Mucosa of descending colon (tissue), 3 donors: ENCODE data around the gene NME5. TPM values are rescaled to one million over a fixed set of nuclear protein-coding genes. Genes with fewer than 3 reads are reported as not detected.
"Not testable (repeated sequence)": the region's sequence is repeated elsewhere in the genome, so short reads cannot be mapped to it uniquely, and the experiment has no call there.

ENCODE experiments used
- ATAC-seq: fragments of 200-7000 bp; cut with Tn5 transposase; one replicate; pipeline ENCODE4 v1.9.1; 2020; ENCODE audit warnings: mild to moderate bottlenecking, moderate library complexity
- DNase-seq, 3 donors: peaks; one replicate each; pipeline ENCODE4 v3.0.0-alpha.2; 2020
- H3K36me3 ChIP-seq: fragments of 200-600 bp; one replicate; pipeline ENCODE4 v1.8.0; 2021; ENCODE audit warnings: low read depth, mild to moderate bottlenecking
- H3K4me1 ChIP-seq: fragments of 200-600 bp; one replicate; pipeline ENCODE4 v1.8.0; 2021; ENCODE audit warnings: low read depth, mild to moderate bottlenecking
- H3K4me3 ChIP-seq: fragments of 200-600 bp; one replicate; pipeline ENCODE4 v1.8.0; 2021; ENCODE audit warnings: mild to moderate bottlenecking
- H3K9me3 ChIP-seq: fragments of 200-600 bp; one replicate; pipeline ENCODE4 v1.8.0; 2021; ENCODE audit warnings: mild to moderate bottlenecking
- intact Hi-C, 2 donors: fragments of 100-400 bp; cut with DNase I in 1 of 2; cut with micrococcal nuclease in 1 of 2; formaldehyde crosslinking; loops; one replicate each; pipeline versions ENCODE4 v1.11.0 to v1.11.1; 2022; cut with DNase I, micrococcal nuclease
- total RNA-seq, 3 donors: library from RNA; stranded (reverse); fragmentation: NEBNext Ultra II Directional in 2 of 3; extraction: Animal tissue kit (Norgen Biotek cat#: 25700) in 2 of 3; gene quantifications; one replicate each; pipeline versions ENCODE4 v1.2.1 to v1.2.4, GENCODE V29; 2021 to 2023
- TF ChIP-seq, protein P1 (sequence below): fragments of 200-600 bp; IDR thresholded peaks from one replicate; pipeline ENCODE4 v1.8.0; 2022; ENCODE audit warnings: antibody characterized with exemption, mild to moderate bottlenecking
- donor health status: DM: no; HTN: no; CAD: no; lungs with moderate emphysema.
- donor health status: DM: no; HTN: no; CAD: no.
- donor health status: DM: no; HTN: yes; CAD: no.

NME5 gene
- total RNA-seq, 3 donors from 2014 or later: 1.6 to 4.3 TPM; not detected in 1

DNA sequence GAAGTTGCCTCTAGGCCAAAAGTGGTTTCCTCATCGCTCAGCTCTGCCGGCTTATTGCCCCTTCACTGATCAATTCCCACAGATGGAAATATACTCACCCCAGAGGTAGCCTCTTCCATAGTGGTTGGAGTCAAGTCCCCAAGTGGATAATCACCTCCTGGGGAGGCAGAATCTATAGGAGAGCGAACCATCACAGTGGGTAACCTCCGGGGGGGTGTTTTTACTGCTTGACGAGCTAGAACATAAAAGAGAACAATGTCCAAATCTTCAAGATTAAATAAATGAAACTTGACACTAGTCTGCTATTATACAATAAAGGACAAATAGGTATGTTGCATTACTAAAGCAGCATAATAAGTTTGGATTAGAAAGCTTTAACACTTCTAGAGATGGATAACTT, 29.9 kb upstream of the NME5 start:
- Histone ChIP-seq H3K9me3 (no peaks in the 10 kb centered on the region), H3K4me3 (no peak overlapping the region), H3K4me1 (no peaks in the 10 kb centered on the region), H3K36me3 (peaks cover 60% of the 10 kb centered on the region)
- TF ChIP-seq, protein P1, sequence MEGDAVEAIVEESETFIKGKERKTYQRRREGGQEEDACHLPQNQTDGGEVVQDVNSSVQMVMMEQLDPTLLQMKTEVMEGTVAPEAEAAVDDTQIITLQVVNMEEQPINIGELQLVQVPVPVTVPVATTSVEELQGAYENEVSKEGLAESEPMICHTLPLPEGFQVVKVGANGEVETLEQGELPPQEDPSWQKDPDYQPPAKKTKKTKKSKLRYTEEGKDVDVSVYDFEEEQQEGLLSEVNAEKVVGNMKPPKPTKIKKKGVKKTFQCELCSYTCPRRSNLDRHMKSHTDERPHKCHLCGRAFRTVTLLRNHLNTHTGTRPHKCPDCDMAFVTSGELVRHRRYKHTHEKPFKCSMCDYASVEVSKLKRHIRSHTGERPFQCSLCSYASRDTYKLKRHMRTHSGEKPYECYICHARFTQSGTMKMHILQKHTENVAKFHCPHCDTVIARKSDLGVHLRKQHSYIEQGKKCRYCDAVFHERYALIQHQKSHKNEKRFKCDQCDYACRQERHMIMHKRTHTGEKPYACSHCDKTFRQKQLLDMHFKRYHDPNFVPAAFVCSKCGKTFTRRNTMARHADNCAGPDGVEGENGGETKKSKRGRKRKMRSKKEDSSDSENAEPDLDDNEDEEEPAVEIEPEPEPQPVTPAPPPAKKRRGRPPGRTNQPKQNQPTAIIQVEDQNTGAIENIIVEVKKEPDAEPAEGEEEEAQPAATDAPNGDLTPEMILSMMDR: no peak
- DNase-seq (no peak), ATAC-seq (no peak)
- intact Hi-C loops: no loop called here

DNA sequence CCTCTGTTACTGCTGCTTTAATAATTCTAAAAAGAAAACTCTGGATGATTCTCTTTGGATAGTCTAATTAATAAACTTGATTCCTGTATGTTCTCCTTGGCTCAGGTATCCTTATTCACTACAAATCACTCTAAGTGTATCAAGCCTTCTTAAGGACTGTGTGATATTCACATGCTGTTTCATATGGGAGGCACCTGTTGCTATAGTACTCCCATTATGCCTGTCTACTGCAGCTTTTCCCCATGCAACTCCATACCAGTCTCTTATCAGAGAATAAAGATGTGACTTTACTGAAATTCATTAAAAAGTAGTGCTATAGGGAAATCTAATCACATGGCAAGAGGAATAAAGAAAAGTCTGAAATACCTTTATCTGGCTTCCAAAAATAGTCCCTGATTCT, 24.5 kb upstream of the NME5 start:
- TF ChIP-seq, protein P1: no peak
- Histone ChIP-seq H3K36me3 (peaks cover 43% of the 10 kb centered on the region), H3K4me1 (no peaks in the 10 kb centered on the region), H3K9me3 (no peaks in the 10 kb centered on the region), H3K4me3 (no peak overlapping the region)
- DNase-seq (no peak), ATAC-seq (no peak)
- intact Hi-C loops: no loop called here

DNA sequence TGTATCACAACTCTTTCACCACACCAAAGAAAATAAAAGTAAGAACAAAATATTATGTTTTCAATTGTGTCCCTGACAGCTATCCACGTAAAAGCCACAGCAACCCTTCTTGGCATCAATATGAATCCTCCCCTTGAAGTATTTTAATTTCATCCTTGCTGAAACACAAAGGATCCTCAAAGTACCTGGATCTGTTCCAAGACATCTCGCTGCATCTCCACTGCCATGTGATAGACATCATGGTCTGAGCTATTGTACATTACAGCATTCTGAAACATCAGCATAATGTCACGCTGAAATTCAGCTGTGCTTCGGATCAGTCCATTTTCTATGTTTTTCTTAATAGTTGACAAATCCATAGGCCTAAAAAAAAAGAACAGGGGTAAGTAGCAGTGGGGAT, 21.5 kb upstream of the NME5 start:
- TF ChIP-seq, protein P1: no peak
- DNase-seq (no peak), ATAC-seq (no peak)
- intact Hi-C loops: no loop called here
- Histone ChIP-seq H3K36me3 (peaks cover 22% of the 10 kb centered on the region), H3K4me3 (no peak overlapping the region), H3K9me3 (no peaks in the 10 kb centered on the region), H3K4me1 (no peaks in the 10 kb centered on the region)

DNA sequence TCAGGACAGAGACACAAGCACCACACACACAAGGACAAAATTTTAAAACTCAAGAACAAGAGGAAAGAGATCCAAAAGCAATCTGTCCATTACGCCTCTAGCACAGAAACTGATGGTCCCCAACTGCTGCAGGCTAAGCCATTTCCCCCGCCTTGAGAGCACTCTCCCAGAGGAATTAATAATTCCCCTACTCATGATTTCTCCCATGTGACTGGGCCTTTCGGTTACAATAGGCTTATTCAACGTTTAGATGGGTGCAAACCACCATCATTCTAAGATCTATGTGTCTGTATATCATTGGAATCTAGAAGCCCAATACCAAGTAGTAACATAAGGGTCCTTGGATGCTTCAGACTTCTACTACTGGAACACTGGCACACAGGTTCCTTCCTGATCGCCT, 20.4 kb upstream of the NME5 start:
- no peak for ATAC-seq
- Histone ChIP-seq H3K4me3 (no peak overlapping the region), H3K9me3 (no peaks in the 10 kb centered on the region), H3K4me1 (no peaks in the 10 kb centered on the region), H3K36me3 (peaks cover 12% of the 10 kb centered on the region)
- TF ChIP-seq, protein P1: no peak
- no peak for DNase-seq
- intact Hi-C loops: no loop called here

DNA sequence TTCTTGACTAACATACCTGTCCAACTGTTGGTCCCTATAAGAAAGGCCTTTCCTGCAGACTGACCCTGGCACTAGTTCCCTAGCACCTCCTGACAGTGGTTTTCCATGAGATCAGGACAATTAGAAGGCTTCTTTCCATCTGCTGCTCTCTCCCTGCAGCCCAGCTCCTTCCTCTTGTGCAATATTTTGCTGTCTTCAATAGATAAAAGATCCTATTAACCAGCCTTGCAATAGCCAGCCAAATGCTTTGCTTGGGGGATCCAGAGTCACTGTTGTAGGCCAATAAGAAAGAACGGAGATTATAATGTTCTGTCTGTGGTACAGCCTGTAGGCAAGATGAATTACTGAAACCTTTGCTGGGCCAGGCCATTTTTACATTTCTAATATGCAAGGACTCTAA, 18.4 kb upstream of the NME5 start:
- ATAC-seq: no peak
- Histone ChIP-seq H3K36me3 (peaks cover 5% of the 10 kb centered on the region), H3K4me3 (no peak overlapping the region), H3K9me3 (no peaks in the 10 kb centered on the region), H3K4me1 (no peaks in the 10 kb centered on the region)
- DNase-seq: no peak
- TF ChIP-seq, protein P1: no peak
- intact Hi-C loops: no loop called here

DNA sequence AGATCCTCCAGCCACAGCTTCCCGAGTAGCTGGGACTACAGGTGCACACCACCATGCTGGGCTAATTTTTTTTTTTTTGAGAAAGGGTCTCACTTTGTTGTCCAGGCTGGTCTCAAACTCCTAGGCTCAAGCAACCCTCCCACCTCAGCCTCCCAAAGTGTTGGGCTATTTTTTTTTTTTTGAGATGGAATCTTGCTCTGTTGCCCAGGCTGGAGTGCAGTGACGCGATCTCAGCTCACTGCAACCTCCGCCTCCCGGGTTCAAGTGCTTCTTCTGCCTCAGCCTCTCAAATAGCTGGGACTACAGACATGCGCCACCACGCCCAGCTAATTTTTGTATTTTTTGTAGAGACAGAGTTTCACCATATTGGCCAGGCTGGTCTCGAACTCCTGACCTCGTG, 16.7 kb upstream of the NME5 start:
- H3K9me3 ChIP-seq, H3K4me3 ChIP-seq, H3K4me1 ChIP-seq, H3K36me3 ChIP-seq, DNase-seq, ATAC-seq, intact Hi-C loops: not testable (repeated sequence)
